Right cardiac atrium (tissue), 5 donors: ENCODE results near the gene HLCS. TPM values are rescaled to one million over a fixed set of nuclear protein-coding genes. Genes with fewer than 3 reads are reported as not detected.
"Not testable (repeated sequence)": the region's sequence is repeated elsewhere in the genome, so short reads cannot be mapped to it uniquely, and the experiment has no call there.

Experiments
- ATAC-seq, 2 donors: fragments of 200-7000 bp; cut with Tn5 transposase; one replicate each; pipeline versions ENCODE4 v1.8.0 to v1.9.1; 2020; ENCODE audit warnings: moderate library complexity in 2 of 2, mild to moderate bottlenecking in 1 of 2
- DNase-seq, 3 donors: peaks; one replicate each; pipeline ENCODE4 v3.0.0-alpha.2; 2020
- H3K27ac ChIP-seq: one replicate; pipeline ENCODE4 v1.5.1; 2013; ENCODE audit warnings: mild to moderate bottlenecking, low read length, control low read depth, moderate library complexity
- H3K27me3 ChIP-seq: one replicate; pipeline ENCODE4 v1.6.1; 2013; ENCODE audit not compliant: control insufficient read depth, insufficient read depth
- H3K4me1 ChIP-seq: one replicate; pipeline ENCODE4 v1.6.1; 2013; ENCODE audit warnings: low read length; ENCODE audit not compliant: control insufficient read depth, insufficient read depth
- H3K4me3 ChIP-seq: one replicate; pipeline ENCODE4 v1.5.1; 2013; ENCODE audit warnings: low read length, control low read depth
- H3K9me3 ChIP-seq: one replicate; pipeline ENCODE4 v1.6.1; 2013; ENCODE audit warnings: low read length; ENCODE audit not compliant: control insufficient read depth
- WGBS: extraction: QIAGEN DNeasy Blood & Tissue Kit; methylation state at CpG from one replicate; pipeline ENCODE4 v1.1.7; 2013; 5-methylcytosine and 5-hydroxymethylcytosine counted together
- intact Hi-C, 4 donors: fragments of 100-400 bp; cut with DNase I; formaldehyde crosslinking; loops; one replicate each; pipeline versions ENCODE4 v1.11.0 to v1.14.0; 2022 to 2023
- long read RNA-seq, 4 donors: library from polyadenylated mRNA; unstranded; transcript quantifications; one replicate each; pipeline ENCODE4 v2.0.0, GENCODE V29; 2020 to 2021
- polyA plus RNA-seq: library from polyadenylated mRNA; stranded (reverse); fragments of 200-250 nt; gene quantifications from one replicate; pipeline ENCODE4 v1.2.3, GENCODE V29; 2013
- total RNA-seq, 4 donors: library from RNA; stranded (reverse); fragmentation: NEBNext Ultra II Directional; extraction: Animal tissue kit (Norgen Biotek cat#: 25700); gene quantifications; one replicate each; pipeline ENCODE4 v1.2.1, GENCODE V29; 2021
- donor health status: healthy with polysubstance abuse.
- donor health status: DM: no; HTN: yes; CAD: no.
- donor health status: DM: no; HTN: no; CAD: no.
- donor health status: DM: no; HTN: yes; CAD: no; lungs with severe emphysema.
- donor health status: DM: yes; HTN: yes; CAD: no.

HLCS gene
- total RNA-seq (10 to 100 TPM in 2 of 4 donors, 1 to 10 TPM in 2; 8.0 to 11.4 (median 9.6) TPM), polyA plus RNA-seq (3.5 TPM)
- long read RNA-seq, donor 1, partial matches to known transcripts = 0 of 16 reads
- long read RNA-seq, donor 1, other reads (novel, unspliced or antisense) = 16 of 16 reads
- long read RNA-seq, donor 2, partial matches to known transcripts = 0 of 6 reads
- long read RNA-seq, donor 2, other reads (novel, unspliced or antisense) = 6 of 6 reads
- long read RNA-seq, donor 3, full-length matches to known transcripts = 1 of 33 reads
- long read RNA-seq, donor 3, partial matches to known transcripts = 7 of 33 reads
- long read RNA-seq, donor 3, other reads (novel, unspliced or antisense) = 25 of 33 reads
- long read RNA-seq, donor 4, partial matches to known transcripts = 2 of 6 reads
- long read RNA-seq, donor 4, other reads (novel, unspliced or antisense) = 4 of 6 reads

DNA sequence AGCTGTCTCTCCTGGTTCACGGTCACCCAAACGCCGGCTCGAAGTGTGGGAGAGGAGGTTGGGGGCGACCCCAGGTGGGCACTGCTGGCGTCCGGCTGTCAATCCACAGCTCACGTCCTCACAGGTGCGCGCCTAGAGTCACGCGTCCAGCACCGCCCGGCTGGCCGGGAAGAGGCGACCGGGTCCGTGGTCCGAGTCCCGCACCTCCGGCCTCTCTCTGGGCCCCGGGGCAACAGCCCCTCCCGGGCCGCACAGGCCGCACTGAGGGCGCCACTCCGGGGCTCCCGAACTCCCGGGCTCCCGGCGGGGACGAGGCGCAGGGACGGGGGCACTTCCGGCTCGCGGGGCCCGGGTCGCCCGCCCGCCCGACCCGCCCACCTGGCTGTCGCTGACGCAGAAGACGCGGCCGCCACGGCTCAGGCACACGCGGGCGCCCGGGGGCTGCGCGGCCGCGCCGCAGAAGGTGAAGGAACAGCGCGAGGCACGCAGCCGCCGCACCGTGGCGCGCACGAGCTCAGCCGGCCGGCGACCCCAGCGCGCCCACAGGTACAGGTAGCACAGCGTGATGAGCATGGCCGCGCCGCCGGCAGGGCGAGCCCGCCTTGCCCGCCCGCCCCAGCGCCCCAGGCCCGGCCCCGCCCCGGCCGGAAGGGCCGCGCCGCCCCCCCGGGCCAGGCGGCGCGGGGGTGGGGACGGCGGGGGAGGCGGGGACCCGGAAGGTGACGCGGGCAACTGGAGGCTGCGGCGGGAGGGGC, at the start of gene HLCS:
Gene HLCS, minus strand, starts transcription at position 604 of the 755 bp plus-strand sequence. Its CDS starts 31 bp downstream, at position 573.
- Histone ChIP-seq H3K27me3 (no peaks in the 10 kb centered on the region), H3K9me3 (no peaks in the 10 kb centered on the region), H3K4me3 (peak within 1 kb of the TSS; percentile 87), H3K27ac (peak within 1 kb of the TSS; percentile 95), H3K4me1 (no peaks in the 10 kb centered on the region)
- under 1% methylated on average over 101 of the region's 101 CpGs for WGBS
- intact Hi-C loops = no loop called here
- DNase-seq (peak in 2 of 3 donors; percentile 70 to 88), ATAC-seq (peak; percentile 87 to 93)

- Histone ChIP-seq H3K27me3 (no peaks in the 10 kb centered on the region), H3K27ac (no peak overlapping the region), H3K9me3 (no peaks in the 10 kb centered on the region), H3K4me3 (no peak overlapping the region), H3K4me1 (no peaks in the 10 kb centered on the region)
- ATAC-seq (peak; percentile 95 to 97), DNase-seq (peak; percentile 84 to 93 (median 93))
- intact Hi-C loops = no loop called here
- 12% methylated on average over 30 of the region's 30 CpGs for WGBS
Observed at GRCh38 chr21:37009740-37010341, 43.4 kb upstream of the HLCS start.

DNA sequence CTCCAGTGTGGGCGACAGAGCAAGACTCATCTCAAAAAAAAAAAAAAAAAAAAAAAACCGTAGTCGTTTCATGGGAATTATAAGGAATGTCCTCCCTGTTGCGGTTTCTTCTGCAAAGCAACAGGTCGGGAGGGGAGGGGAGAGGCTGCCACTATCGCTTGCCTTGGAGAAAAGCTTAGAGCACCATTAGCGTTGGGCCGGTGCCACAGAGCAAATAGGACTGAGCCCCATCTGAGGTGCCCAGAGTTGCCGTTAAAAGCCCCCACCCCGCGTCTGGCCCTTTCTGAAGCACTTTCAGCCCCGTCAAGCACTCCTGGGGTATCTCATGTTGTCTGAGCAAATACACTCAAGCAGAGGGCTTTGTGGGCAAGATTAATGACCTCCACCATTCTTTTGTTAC, 42.3 kb upstream of the HLCS start:
- ATAC-seq = no peak
- intact Hi-C loops = no loop called here
- Histone ChIP-seq H3K27me3 (no peaks in the 10 kb centered on the region), H3K4me3 (no peak overlapping the region), H3K27ac (no peak overlapping the region), H3K9me3 (no peaks in the 10 kb centered on the region), H3K4me1 (no peaks in the 10 kb centered on the region)
- no peak for DNase-seq
- WGBS = 70% methylated on average over 12 of the region's 12 CpGs

DNA sequence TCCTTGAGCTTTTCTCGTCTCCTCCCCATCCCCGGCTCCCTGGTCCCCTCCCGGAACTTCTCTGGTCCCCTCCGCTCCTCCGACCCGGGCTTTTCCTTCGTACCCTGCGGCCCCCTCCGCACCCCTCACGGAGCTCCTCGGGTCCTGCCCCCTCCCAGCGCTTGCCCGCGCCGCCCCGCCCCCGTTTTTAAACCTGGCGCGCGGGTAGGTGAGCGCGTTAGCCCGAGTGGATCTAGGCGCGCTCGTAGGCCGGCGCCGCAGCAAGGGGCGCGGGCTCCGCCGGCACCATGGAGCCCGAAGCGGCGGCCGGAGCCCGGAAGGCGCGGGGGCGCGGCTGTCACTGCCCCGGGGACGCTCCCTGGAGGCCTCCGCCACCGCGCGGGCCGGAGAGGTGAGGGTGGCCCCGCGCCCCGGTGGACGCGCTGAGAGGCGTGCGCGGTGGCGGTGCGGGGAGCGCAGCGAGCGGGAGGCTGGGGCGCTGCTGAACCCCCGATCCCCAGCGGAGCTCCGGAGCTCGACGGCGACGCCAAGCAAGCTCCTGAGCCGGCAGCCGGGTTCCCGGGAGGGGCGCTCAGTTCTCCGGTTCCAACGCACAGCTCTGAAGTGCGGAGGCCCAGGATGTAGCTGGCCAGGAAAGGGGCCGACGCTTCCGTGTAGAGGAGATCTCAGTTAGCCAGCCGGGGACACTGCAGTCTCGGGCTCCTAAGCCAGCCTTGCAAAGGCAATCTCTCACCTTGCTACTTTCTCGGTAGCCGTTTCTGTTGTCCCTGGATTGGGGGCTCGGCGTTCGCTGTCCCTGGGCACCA, 40.2 kb upstream of the HLCS start, which contains the start of gene RIPPLY3:
Gene RIPPLY3, plus strand, starts transcription at position 217 of the 806 bp plus-strand sequence. Its CDS starts 71 bp downstream, at position 288.
- no peaks in the 10 kb centered on the region for H3K9me3 ChIP-seq
- no peak within 1 kb of the TSS for H3K27ac ChIP-seq
- 1% methylated on average over 87 of the region's 87 CpGs for WGBS
- H3K4me3 ChIP-seq = peak within 1 kb of the TSS; percentile 64
- ATAC-seq (no peak), DNase-seq (peak in 1 of 3 donors; percentile 56)
- intact Hi-C loops = no loop called here
- no peaks in the 10 kb centered on the region for H3K27me3 ChIP-seq
- no peaks in the 10 kb centered on the region for H3K4me1 ChIP-seq

DNA sequence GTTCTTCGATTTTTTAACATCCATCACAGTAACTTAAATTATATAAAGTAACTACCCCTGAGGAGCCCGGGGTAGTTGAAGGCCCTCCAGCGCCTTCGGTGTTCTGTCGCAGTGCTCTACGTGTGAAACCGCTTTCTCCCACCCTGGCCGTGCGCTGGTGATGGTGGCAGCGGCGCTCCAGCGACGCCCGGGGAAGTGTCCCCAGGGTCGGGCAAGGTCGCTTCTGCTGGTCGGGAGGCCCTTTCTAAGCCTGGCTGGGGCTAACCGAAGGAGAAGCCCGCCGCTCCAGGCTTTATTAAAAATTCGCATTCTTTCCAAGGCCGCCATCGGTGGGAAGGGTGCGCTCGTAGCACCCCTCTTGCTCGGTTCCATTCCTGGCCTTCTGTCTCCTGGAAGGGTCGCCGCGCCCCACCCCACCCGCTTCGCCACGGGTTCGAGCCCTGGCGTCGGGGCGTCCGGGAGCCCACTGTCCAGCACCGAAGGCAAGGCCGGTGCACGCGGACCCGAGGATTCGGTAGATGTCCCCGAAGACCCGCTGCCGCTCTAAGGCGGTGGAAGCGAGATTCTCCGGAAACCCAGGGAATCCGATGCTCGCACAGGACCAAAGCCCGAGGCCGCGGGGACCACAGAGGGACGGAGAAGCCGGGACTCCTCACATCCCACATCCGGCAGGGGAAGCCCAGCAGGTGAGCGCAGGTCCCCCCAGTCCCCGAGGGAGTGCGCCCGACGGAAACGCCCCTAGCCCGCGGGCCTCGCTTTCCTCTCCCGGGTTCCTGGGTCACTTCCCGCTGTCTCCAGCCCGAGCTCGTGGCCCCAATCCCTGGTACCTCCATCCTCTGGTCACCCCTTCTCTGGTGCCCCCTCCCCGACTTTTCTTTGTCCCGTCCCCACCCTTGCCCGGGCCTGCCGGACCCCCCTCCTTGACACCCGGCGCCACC, 39.3 kb upstream of the HLCS start:
- Histone ChIP-seq H3K9me3 (no peaks in the 10 kb centered on the region), H3K27me3 (no peaks in the 10 kb centered on the region), H3K4me3 (peak overlapping the region; percentile 64), H3K4me1 (no peaks in the 10 kb centered on the region), H3K27ac (no peak overlapping the region)
- ATAC-seq = no peak
- WGBS = 19% methylated on average over 76 of the region's 76 CpGs
- peak in 1 of 3 donors; percentile 50 for DNase-seq
- intact Hi-C loops = no loop called here

DNA sequence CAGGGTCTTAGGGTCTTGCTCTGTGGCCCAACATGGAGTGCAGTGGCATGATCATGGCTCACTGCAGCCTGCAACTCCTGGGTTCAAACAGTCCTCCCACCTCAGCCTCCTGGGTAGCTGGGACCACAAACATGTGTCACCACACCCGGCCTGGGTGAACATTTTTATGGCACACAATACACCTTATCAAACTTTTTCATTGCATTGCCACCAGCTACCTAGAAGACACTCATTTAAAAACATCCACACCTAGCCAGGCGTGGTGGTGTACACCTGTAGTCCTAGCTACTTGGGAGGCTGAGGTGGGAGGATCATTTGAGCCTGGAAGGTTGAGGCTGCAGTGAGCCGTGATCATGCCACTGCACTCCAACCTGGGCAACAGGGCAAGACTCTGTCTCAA, 37.4 kb upstream of the HLCS start:
- H3K27me3 ChIP-seq, ATAC-seq, H3K4me3 ChIP-seq, intact Hi-C loops, H3K9me3 ChIP-seq, H3K27ac ChIP-seq, DNase-seq, H3K4me1 ChIP-seq: not testable (repeated sequence)
- WGBS = 65% methylated on average over 3 of the region's 3 CpGs

DNA sequence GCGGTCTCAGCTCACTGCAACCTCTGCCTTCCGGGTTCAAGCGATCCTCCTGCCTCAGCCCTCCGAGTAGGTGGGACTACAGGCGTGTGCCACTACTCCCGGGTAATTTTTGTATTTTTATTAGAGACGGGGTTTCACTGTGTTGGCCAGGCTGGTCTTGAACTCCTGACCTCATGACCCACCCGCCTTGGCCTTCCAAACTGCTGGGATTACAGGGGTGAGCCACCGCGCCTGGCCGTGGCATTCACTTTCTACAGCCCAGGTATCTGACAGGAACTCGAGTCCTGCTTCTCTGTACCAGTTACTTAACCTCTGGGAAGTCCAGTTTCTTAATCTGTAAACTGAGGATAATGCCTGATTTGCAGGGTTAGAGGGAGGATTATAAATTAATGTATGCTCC, 36.4 kb upstream of the HLCS start:
- H3K27me3 ChIP-seq, DNase-seq, H3K4me3 ChIP-seq, H3K9me3 ChIP-seq, H3K27ac ChIP-seq, ATAC-seq, intact Hi-C loops, H3K4me1 ChIP-seq: not testable (repeated sequence)
- WGBS = 85% methylated on average over 12 of the region's 12 CpGs

GRCh38 chr21:37001441-37001840, 35.0 kb upstream of the HLCS start:
- Histone ChIP-seq H3K27me3 (no peaks in the 10 kb centered on the region), H3K9me3 (no peaks in the 10 kb centered on the region), H3K4me3 (no peak overlapping the region), H3K4me1 (no peaks in the 10 kb centered on the region), H3K27ac (no peak overlapping the region)
- DNase-seq (no peak), ATAC-seq (no peak)
- intact Hi-C loops = no loop called here
- 36% methylated on average over 3 of the region's 3 CpGs for WGBS

- intact Hi-C loops = no loop called here
Observed at GRCh38 chr21:37000381-37000780, 33.9 kb upstream of the HLCS start.

More at GRCh38 chr21:37000381-37000780, 33.9 kb upstream of the HLCS start:
- H3K4me3 ChIP-seq = no peak overlapping the region
- H3K4me1 ChIP-seq = no peaks in the 10 kb centered on the region
- DNase-seq = no peak
- ATAC-seq = no peak
- no peak overlapping the region for H3K27ac ChIP-seq
- WGBS = 78% methylated on average over 4 of the region's 4 CpGs
- H3K27me3 ChIP-seq = no peaks in the 10 kb centered on the region
- H3K9me3 ChIP-seq = no peaks in the 10 kb centered on the region
